Caki2 (cell line): ENCODE results near the gene KATNB1. TPM values are rescaled to one million over a fixed set of nuclear protein-coding genes. Genes with fewer than 3 reads are reported as not detected.
A peak's percentile ranks its signal among the peaks of the same experiment; 100 is the strongest.

ENCODE experiments used
- DNase-seq: peaks from one replicate; pipeline ENCODE4 v3.0.0-alpha.2; 2015; ENCODE audit warnings: low read depth
- in situ Hi-C: cut with HindIII; loops from 2 replicates; pipeline ENCODE4 v1.10.0; 2016; ENCODE audit warnings: low sequenced_read_pairs, low pct_unique_long_range_greater_than_20kb, mixed read lengths
- total RNA-seq: library from RNA; depleted of rRNA; stranded (reverse); fragments of >200 nt; shearing (Covaris generic); gene quantifications from 2 replicates; pipeline ENCODE4 v1.2.3, GENCODE V29; 2014; ENCODE audit warnings: low replicate concordance

KATNB1 gene
- total RNA-seq, 1 experiment from 2014 or later = 42.3 TPM

DNA sequence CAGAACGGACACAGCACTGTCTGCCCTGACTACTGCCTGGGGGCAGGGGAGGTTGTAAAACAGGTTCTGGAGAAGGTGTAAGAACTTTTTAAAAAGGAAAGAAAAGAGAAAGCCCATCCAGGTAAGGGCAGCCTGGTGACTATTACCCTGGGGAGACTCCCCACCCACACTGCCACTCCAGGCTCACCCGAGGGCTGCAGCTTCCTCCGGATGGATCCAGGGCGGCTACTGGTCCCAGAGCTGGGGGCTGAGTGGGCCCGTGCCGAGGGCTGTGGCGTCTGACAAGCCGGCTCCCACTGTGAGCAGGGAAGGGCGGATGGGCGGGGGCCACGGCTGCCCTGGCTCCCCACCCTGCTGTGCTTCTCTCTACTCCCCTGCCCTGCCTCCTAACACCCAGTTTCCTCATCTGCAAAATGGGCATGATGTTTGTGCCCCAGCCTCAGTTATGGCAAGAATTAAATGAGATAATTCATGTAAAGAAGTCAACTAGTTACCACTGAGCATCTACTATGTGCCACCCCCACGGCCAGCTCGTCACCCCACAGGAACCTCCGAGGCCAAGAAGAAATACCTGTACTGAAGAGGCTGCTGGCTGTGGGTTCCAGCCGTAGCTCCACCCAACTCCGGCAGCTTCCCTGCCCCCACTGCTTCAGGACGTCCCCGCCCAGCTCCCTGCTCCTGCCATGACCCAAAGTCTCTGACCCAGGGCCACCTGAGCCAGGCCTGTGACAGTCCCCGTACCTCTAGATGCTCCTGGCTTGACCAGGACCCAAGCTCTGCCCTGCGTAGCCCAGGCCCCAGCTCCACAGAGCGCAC, 24.2 kb downstream of the KATNB1 start:
- DNase-seq = no peak
- in situ Hi-C loops = no loop called here

DNA sequence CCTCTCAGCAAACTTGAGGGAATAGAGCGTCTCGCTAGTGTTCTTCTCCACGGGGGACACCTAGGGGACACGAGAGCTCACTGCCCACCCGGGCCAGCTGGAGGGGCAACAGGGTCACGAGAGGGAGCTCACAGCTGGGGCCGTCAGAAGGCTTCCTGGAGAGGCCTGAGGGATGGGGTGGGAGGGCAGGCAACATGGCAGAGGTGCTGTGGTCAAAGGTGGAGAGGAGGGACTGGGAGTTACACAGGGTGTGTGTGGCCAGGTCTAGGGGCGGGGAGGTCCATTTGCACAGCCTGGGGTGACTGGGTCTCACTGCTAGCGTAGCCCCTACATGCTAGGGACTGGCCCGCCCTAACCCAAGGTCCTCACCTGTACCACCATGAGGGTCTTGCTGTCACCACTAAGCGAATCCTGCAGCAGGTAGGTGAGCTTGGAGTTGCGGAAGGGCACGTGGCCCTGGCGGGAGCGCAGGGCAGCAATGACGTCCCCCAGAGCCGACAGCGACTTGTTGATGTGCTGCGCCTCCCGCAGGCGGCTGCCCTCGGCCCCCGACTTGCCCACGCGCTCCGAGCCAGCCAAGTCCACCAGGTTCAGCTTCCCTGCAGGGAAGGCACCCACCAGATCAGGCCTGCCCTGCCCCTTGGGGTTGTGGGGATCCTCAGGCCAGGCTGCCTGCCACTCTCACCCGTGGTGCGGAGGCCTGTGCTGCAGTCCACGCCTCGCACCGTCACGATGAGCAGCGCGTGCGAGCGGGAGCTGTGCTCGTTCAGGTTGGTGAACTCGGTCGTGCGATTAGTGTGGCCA, 25.0 kb downstream of the KATNB1 start:
- in situ Hi-C loops = no loop called here
- DNase-seq = no peak

DNA sequence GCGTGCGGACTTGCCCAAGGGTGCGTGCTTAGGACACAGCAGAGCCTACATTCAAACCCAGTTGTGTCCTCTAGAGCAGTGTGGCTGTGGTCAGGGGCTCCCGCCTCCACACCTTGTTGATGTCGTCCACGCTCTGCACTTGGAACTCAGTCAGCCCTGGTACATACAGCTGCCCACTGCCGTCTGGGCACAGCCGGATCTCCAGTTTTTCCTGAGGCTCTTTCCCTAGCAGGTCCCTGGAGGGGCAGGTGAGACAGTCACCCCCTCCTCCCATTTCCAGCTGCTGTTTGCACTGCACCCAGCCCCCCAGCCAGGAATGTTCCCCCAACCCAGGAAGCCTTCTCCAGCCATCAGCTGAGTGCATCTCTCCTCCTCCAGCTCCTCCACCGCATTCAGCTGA, 25.7 kb downstream of the KATNB1 start:
- DNase-seq = no peak
- in situ Hi-C loops = no loop called here

DNA sequence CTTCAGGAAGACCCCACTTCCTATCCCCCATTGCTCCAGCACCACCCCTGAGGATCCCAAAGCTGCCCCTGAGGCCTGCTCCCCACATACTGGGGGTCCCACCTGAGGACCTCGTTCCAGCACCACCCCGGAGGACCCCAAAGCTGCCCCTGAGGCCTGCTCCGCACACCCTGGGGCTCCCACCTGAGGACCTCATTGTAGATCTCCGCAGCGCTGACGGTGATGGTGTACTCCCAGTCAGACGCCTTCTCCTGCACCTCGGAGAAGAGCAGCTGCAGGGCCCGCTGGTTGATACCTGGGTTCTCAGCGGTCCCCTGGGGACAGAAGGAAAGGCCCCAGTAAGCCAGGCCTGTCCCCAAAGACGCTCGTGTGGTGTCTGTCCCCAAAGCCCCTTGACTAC, 26.4 kb downstream of the KATNB1 start:
- in situ Hi-C loops = no loop called here
- no peak for DNase-seq

DNA sequence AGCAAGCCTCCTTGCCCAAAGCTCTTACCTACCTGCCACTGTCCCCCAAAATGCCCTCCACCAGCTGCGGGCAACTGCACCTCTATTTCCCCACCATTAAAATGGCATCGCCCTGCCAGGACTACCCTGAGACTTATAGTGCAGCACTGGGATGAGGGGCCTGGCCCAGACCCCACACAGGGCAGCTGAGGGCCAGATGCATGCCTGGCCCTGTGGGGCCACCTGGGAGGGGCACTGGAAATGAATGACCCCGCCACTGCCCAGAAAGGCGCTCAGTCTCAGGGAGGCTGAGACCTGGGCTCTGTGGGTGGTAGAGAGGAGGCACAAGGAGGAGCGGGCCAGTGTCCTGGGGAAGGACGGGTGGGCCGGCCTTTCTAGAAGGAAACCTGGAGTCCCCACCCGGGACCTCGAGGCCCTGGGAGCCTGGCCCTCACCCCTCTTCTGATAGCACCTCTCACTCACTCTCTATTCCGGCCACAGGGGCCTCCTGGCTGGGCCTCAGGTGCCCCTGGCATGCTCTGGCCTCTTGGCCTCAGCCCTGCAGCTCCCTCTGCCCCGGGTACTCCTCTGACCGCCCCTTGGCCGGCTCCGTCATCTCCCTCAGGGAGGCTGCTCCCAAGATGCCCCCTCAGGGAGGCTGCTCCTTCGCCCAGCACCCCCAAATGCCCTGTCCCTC, 26.9 kb downstream of the KATNB1 start:
- in situ Hi-C loops = no loop called here
- DNase-seq = no peak

DNA sequence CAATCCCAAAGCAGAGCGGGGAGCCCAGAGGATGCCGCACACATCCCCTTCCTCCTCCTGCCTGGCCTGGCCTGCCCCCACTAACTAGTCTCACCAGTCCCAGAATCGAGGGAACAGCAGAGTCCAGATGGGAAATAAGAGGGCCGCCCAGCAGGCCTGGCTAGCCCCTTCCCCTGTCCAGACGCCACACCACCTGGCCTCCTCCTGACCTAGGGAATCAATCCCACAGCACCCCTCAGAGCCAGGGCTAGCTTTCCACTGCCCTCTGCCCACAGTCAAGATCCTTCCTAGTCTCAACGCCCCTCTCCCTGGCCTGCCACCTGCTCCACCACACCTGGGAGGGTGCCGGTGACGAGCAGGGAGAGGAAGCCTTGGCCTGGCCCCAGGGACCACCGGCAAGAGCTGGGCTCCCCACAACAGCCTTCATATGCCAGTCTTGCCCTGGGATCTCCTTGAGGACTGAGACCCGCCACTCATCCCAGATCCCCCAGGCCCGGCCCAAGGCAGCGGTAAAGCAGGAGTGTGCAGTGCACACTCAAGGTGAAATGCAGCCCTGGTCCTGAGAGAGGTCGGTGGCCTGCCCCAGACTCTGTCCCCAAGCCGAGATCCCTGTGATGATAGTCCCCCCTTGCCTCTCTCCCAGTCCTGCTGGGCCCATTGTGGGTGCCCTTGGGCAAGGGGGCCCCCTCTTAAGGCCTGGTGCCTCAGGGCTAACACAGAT, 27.9 kb downstream of the KATNB1 start:
- no peak for DNase-seq
- in situ Hi-C loops = no loop called here

DNA sequence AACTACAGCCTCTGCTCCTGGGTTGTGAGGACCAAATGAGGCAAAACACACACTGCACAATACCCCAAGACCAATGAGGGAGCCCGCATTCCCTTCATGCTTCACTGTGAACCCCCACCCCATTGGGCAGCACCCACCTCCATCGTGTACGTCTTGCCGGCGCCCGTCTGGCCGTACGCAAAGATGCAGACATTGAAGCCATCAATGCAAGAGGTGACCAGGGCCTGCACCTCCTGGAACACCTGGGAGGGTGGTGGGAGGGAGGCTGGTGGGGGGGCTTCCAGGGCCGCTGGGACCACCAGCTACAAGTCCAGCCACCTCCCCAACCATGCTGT, 28.4 kb downstream of the KATNB1 start:
- DNase-seq = no peak
- in situ Hi-C loops = no loop called here

DNA sequence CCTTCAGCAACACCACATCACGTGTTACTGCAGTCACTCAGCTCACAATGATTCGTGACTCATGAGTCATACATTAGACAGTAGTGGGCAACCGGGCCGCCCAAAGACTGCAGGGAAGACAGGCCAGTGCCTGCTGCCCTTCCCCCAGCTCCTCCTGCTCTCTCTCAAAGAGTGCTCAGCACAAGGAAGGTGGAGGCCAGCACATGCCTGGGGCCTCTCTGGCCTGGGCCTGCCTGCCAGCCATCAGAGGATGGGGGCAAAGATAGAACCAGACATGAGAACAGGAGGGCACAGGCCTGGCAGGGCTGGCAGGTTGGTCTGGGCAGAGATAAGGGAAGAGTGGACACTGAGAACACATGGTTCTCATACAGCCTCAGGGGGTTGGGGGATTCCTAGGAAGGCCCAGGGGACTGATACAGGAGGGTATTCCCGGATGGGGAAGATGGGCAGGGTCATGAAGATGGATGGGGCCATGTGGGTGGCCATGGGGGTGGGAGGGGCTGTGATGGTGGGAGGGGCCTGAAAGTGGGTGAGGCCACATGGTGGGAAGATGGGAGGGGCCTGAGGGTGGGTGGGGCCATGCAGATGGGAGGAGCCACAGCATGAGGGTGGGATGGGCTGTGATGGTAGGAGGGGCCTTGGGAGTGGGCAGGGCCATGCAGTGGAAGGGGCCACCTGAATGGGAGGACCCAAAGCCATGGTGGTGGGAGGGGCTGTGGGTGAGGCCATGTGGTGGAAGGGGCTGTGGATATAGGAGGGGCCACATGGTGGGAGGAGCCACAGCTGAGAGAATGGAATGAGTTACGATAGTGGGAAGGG, 29.0 kb downstream of the KATNB1 start:
- in situ Hi-C loops = no loop called here
- DNase-seq = peak; percentile 92

DNA sequence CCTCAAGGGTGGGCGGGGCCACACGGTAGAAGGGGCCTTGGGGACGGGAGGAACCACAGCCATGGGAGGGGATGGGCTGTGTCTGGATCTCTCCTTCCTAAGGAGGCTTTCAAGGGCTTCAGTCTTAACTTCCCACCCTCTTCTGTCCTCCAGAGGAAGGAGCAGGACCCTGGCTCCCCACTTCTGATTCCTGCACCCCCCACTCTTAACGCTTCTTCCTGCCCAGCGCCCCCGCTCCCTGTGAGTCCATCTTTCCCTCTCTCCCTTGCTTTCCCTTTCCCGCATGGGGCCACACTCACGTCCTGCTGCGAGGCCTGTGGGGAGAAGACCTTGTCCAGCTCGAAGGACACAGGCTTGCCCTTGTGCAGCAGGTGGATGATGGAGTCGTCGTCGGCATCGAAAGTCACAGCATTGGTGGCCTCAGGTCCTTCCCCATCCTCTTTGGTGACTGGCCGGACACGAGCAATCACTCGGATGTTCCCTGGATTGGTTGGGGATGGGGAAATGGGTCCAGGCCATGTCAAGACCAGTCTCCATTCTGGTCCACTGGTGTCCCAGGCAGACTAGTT, 29.7 kb downstream of the KATNB1 start:
- in situ Hi-C loops = no loop called here
- DNase-seq = no peak

DNA sequence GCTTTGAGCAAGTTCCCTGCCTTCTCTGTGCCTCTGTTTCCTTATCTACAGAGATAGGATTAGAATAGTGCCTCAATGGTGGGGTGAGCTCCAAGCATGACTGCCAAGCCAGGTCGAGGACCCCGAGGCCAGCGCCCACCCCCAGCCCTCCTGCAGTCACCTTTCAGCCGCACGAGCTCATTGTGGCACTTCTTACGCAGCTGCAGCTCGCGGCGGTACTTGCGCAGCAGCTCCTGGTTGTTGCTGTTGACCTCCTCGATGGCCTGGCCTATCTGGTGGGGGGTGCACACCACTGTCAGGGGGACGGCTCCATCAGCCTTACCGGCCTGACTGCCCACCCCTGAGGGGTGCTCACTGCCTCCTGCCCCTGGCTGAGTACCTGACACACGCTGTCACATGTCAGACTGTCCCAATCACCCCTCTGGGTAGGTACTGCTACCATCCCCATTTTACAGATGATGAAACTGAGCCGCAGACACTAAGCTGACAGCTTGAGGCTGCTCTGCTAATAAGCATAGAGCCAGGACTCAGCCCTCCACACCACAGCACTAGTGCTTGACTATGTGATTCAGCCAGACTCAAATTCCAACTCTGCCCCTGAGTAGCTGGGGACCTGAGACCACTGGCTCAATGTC, 31.3 kb downstream of the KATNB1 start:
- in situ Hi-C loops = no loop called here
- DNase-seq = no peak

DNA sequence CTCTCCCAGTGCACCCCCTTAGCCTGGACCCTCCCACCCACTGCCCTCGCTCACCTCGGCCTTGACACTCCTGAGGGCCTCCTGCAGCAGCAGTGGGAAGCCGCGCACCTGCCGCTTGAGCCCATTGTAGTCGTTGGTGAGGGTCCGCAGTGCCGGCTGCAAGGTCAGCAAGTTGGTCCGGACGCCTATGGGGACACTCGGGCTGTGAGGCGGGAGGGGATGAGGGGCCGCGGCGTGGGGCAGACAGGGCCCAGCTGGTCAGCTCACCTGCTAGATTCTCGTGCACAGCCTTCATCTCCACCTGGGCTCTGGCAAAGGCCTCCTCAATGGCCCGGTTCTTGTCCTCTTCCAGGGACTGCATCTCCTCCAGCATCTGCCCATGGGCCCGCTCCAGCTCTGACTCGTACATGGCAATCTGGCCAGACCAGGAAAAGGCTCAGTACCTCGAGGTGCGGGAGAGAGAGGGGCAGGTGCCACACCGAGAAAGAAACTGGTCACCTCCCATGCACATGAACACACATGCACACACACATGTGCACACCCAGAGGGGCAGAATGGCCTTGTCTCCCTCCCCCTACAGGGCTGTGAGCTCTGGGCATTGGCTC, 34.1 kb downstream of the KATNB1 start:
- no peak for DNase-seq
- in situ Hi-C loops = no loop called here

DNA sequence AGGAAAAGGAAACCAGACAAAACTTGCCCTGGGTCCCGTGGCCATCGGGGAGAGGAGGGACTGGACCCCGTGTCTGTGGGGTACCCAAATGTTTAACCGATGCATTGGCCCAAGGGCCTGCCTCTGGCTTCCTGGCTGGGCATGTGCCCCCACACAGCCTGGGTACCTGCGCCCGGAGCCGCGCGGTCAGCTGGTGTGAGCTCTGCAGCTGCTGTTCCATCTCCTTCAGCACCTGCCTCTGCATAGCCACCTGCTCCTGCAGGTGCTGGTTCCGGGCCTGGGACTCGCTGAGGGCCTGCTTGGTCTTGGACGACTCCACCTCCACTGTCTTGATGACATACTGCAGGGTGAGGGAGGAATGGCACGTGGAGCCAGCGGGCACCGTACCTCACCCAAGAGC, 34.8 kb downstream of the KATNB1 start:
- in situ Hi-C loops = no loop called here

DNA sequence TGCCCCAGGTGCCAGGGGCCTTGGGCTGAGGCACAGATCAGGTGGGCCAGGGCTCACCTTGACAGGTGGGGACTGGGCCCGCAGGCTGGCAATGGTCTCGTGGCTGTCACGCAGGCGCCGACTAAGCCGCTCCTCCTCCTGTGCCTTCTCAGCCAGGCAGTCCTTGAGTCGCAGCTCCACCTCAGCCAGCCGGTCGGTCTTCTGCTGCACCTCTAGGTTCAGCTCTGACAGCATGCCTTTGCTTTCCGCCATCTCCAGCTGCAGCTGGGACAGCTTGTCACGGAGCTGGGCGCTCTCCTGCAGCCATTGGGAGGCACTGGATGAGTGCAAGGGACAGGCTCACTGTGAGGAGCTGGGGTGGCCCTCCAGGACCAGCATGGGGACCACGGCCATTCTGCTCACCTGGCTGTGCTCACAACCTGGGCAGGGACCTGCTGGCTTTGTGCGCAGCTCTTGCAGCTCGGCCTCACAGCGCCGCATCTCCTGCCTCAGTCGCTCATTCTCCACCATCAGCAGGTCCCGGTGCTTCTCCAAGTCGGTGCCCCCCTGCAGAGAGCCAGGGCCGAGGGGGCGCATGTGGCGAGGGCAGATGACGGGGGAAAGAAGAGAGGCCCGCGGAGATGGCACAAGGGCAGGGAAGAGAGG, 35.7 kb downstream of the KATNB1 start:
- DNase-seq = no peak
- in situ Hi-C loops = no loop called here

More for the DNA sequence above, 34.8 kb downstream of the KATNB1 start:
- no peak for DNase-seq

DNA sequence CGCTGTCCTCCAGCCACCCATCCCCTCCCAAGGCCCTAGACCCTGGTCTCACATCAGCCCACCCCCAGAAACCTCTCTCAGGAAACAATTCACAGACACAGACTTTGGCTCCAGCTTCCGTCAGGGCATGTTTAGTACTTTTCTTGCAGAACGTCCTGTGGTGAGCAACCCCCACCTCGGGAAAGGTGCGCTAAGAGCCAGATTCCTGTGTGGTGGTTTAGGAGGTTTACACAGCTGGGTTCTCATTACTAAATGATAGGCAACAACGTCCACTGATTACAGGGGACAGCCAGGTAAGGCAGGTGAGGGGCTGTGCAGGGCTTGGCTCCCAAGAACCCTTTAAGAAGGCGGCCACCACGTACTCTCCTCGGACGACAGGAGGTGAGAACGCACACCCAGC, 37.4 kb downstream of the KATNB1 start:
- no peak for DNase-seq
- in situ Hi-C loops = no loop called here

DNA sequence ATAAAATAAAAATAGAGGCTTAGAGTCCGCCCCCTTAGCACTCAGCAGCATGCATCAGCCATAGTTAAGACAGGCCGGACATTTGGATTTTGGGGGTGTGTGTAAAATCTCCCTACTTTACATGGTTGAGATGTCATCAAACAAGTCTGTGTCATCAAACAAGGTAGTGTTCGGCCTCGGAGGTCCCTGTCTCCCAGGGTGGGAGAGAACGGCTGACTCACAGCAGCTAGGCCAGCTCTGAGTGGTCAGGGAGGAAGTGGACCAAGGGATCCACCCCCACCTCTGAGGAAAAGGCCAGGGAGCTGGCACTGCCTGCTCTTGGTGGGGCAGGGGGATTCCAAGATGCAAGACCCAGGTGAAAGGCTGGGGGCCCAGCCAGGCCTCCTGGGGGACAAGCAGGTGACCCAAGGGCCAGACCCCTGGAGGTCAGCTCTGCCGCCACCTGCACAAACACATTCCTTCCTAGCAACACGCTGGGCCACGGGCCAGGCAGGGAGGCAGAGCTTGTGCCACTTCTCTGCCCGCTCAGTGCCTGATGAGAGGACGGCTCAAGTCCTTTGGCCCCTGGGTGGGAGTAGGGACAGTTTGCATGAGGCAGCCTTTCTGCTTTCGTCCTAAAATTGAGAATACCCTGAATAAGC, 38.2 kb downstream of the KATNB1 start:
- in situ Hi-C loops = no loop called here
- DNase-seq = no peak

DNA sequence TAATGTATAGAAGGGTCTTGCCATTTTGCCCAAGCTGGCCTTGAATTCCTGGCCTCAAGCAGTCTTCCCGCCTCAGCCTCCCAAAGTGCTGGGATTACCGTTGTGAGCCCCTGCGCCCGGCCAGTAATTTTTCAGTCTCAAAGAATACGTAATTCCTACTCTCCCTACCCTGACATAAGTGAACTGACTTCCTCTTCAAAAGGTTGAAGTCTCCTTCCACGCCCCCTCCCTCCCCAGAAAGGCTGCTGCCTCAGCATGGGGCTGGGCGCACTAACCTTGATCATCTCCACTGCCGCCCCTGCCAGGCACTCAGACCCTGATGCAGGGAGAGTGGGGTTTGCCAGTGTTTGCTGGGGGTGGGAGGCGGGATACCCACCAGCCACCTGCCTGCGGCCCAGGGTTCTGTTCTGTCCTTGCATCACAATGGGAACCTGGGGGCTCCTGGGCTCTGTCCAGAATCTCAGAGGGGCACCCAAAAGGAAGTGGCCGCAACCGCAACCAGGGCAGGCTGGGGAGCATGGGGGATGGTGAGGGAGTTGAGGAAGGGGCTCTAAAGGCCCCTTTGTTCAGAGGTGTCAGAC, 39.2 kb downstream of the KATNB1 start:
- DNase-seq = no peak
- in situ Hi-C loops = no loop called here
